Heart right ventricle (tissue), 16 donors: Measurements from ENCODE around the gene FRAS1. TPM values are rescaled to one million over a fixed set of nuclear protein-coding genes. Genes with fewer than 3 reads are reported as not detected.

Source experiments
- ATAC-seq, 8 donors: fragments of 200-7000 bp; cut with Tn5 transposase; one replicate each; pipeline ENCODE4 v1.9.1; 2020; ENCODE audit warnings: mild to moderate bottlenecking in 8 of 8, moderate library complexity in 8 of 8, moderate number of reproducible peaks in 1 of 8
- DNase-seq, 2 donors: peaks; one replicate each; pipeline ENCODE4 v3.0.0-alpha.2; 2020
- H3K27ac ChIP-seq, 10 donors: fragments of 200-600 bp; sonication (generic) in 2 of 10; one replicate each; pipeline versions ENCODE4 v1.5.0 to v1.8.0; 2020 to 2022; ENCODE audit warnings: mild to moderate bottlenecking in 3 of 10
- H3K27me3 ChIP-seq, 7 donors: fragments of 200-600 bp; one replicate each; pipeline ENCODE4 v1.8.0; 2021 to 2022; ENCODE audit warnings: mild to moderate bottlenecking in 2 of 7
- H3K36me3 ChIP-seq, 9 donors: fragments of 200-600 bp; sonication (generic) in 1 of 9; one replicate each; pipeline versions ENCODE4 v1.5.0 to v1.8.0; 2020 to 2022; ENCODE audit warnings: mild to moderate bottlenecking in 2 of 9
- H3K4me1 ChIP-seq, 9 donors: fragments of 200-600 bp; sonication (generic) in 1 of 9; one replicate each; pipeline versions ENCODE4 v1.5.0 to v1.8.0; 2020 to 2022; ENCODE audit warnings: mild to moderate bottlenecking in 4 of 9
- H3K4me3 ChIP-seq, 10 donors: fragments of 200-600 bp; sonication (generic) in 2 of 10; one replicate each; pipeline versions ENCODE4 v1.5.0 to v1.8.0; 2020 to 2022; ENCODE audit warnings: mild to moderate bottlenecking in 7 of 10, moderate library complexity in 2 of 10
- H3K9me3 ChIP-seq, 11 donors: fragments of 200-600 bp in 10 of 11; sonication (generic) in 2 of 11; one replicate each; pipeline versions ENCODE4 v1.5.0 to v1.8.0; 2013 to 2022; ENCODE audit warnings: mild to moderate bottlenecking in 2 of 11, control low read depth in 1 of 11, moderate library complexity in 1 of 11
- WGBS, 2 donors: extraction: QIAGEN DNeasy Blood & Tissue Kit; methylation state at CpG; one replicate each; pipeline ENCODE4 v1.1.7; 2013; ENCODE audit warnings: inconsistent platforms in 1 of 2; 5-methylcytosine and 5-hydroxymethylcytosine counted together
- intact Hi-C, 10 donors: fragments of 100-400 bp; cut with DNase I; formaldehyde crosslinking; loops; one replicate each; pipeline versions ENCODE4 v1.11.1 to v1.14.2; 2022
- polyA plus RNA-seq, 2 donors: library from polyadenylated mRNA; stranded (reverse); fragments of 200-250 nt; gene quantifications; one replicate each; pipeline ENCODE4 v1.2.3, GENCODE V29; 2013
- total RNA-seq, 10 donors: library from RNA; stranded (reverse); fragmentation: NEBNext Ultra II Directional in 3 of 10; extraction: Animal tissue kit (Norgen Biotek cat#: 25700) in 3 of 10; gene quantifications; one replicate each; pipeline versions ENCODE4 v1.2.1 to v1.2.4, GENCODE V29; 2021 to 2023
- TF ChIP-seq, protein P1 (sequence below), 9 donors: fragments of 200-600 bp; sonication (generic) in 2 of 9; IDR thresholded peaks; one replicate each; pipeline versions ENCODE4 v1.5.0 to v1.8.0; 2021 to 2022; ENCODE audit warnings: antibody characterized with exemption in 9 of 9, mild to moderate bottlenecking in 5 of 9, moderate library complexity in 1 of 9
- donor health status: Arrhythmogenic right ventricular cardiomyopathy.
- donor health status: ischemic (EF 13 %, LVEDD 7.1; RV severe dilation, severe dysfunction).
- donor health status: healthy with polysubstance abuse.
- donor health status: DM: no; HTN: yes; CAD: no.
- donor health status: DM: no; HTN: no; CAD: no.
- donor health status: ischemic (EF 25% LVEDD 6.9; RV normal size, moderate dysfunction).
- donor health status: ischemic (EF 25% LVEDD 5.7; RV mildly dilated, moderate dysfunction).
- donor health status: healthy.
- donor health status: DM: yes; HTN: yes; CAD: no.
- donor health status: Ischemic cardiomyopathy.
- donor health status: ischemic (EF 35%, LVEDD 5.7; RV mildly dilated, moderate dysfunction).
- donor health status: nonischemic (EF 11% LVEDD 7.7; RV severe dilation, severe dysfunction).
- donor health status: DM: yes; HTN: yes; CAD: no.
- donor health status: PGD.
- donor health status: ischemic (EF 29% LVEDD 5.4; RV normal size, mild dysfunction).
- donor health status: nonischemic (EF 23%, LVEDD 6.1; RV moderate dilation, normal function).

FRAS1 gene
- total and polyA plus RNA-seq, 12 donors: 0.93 to 6.2 (median 3.1) TPM

GRCh38 chr4:78386679-78387078 lies 329.6 kb downstream of the FRAS1 start:
- Histone ChIP-seq H3K4me1 (no peaks in the 10 kb centered on the region), H3K9me3 (no peaks in the 10 kb centered on the region), H3K36me3 (peaks cover 0 to 6% (median 0%) of the 10 kb centered on the region in 9 donors), H3K27me3 (no peaks in the 10 kb centered on the region), H3K4me3 (no peak overlapping the region), H3K27ac (no peak overlapping the region)
- DNase-seq (no peak), ATAC-seq (no peak)
- TF ChIP-seq, protein P1, sequence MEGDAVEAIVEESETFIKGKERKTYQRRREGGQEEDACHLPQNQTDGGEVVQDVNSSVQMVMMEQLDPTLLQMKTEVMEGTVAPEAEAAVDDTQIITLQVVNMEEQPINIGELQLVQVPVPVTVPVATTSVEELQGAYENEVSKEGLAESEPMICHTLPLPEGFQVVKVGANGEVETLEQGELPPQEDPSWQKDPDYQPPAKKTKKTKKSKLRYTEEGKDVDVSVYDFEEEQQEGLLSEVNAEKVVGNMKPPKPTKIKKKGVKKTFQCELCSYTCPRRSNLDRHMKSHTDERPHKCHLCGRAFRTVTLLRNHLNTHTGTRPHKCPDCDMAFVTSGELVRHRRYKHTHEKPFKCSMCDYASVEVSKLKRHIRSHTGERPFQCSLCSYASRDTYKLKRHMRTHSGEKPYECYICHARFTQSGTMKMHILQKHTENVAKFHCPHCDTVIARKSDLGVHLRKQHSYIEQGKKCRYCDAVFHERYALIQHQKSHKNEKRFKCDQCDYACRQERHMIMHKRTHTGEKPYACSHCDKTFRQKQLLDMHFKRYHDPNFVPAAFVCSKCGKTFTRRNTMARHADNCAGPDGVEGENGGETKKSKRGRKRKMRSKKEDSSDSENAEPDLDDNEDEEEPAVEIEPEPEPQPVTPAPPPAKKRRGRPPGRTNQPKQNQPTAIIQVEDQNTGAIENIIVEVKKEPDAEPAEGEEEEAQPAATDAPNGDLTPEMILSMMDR (IDR thresholded peaks at IDR 0.05): no peak
- intact Hi-C loops: no loop called here

- TF ChIP-seq, protein P1 (IDR thresholded peaks at IDR 0.05): no peak
- Histone ChIP-seq H3K36me3 (no peaks in the 10 kb centered on the region), H3K9me3 (peaks cover 0 to 30% (median 14%) of the 10 kb centered on the region in 11 donors), H3K27ac (no peak overlapping the region), H3K27me3 (no peaks in the 10 kb centered on the region), H3K4me3 (no peak overlapping the region), H3K4me1 (no peaks in the 10 kb centered on the region)
- no peak for DNase-seq
- ATAC-seq: no peak
- 76 to 78% methylated on average over 1 of the region's 1 CpG for WGBS, 2 donors
- intact Hi-C loops: no loop called here
Measured at GRCh38 chr4:78395642-78396041, 338.5 kb downstream of the FRAS1 start.

GRCh38 chr4:78396613-78397291 lies 339.6 kb downstream of the FRAS1 start:
- Histone ChIP-seq H3K27ac (no peak overlapping the region), H3K9me3 (peaks cover 0 to 30% (median 14%) of the 10 kb centered on the region in 11 donors), H3K4me3 (no peak overlapping the region), H3K4me1 (no peaks in the 10 kb centered on the region), H3K36me3 (no peaks in the 10 kb centered on the region), H3K27me3 (no peaks in the 10 kb centered on the region)
- no peak for ATAC-seq
- TF ChIP-seq, protein P1 (IDR thresholded peaks at IDR 0.05): no peak
- intact Hi-C loops: no loop called here
- WGBS, 2 donors: 91 to 93% methylated on average over 4 of the region's 4 CpGs
- no peak for DNase-seq

GRCh38 chr4:78397292-78397630 lies 340.1 kb downstream of the FRAS1 start:
- ATAC-seq: no peak
- Histone ChIP-seq H3K36me3 (no peaks in the 10 kb centered on the region), H3K9me3 (peaks cover 0 to 30% (median 14%) of the 10 kb centered on the region in 11 donors), H3K27ac (no peak overlapping the region), H3K27me3 (no peaks in the 10 kb centered on the region), H3K4me1 (no peaks in the 10 kb centered on the region), H3K4me3 (no peak overlapping the region)
- no peak for DNase-seq
- intact Hi-C loops: no loop called here
- WGBS, 2 donors: 94 to 100% methylated on average over 2 of the region's 2 CpGs
- TF ChIP-seq, protein P1 (IDR thresholded peaks at IDR 0.05): no peak
